Natural killer cell (primary cell): ENCODE data around the gene CDK16. TPM values are rescaled to one million over a fixed set of nuclear protein-coding genes. Genes with fewer than 3 reads are reported as not detected.
A peak's percentile ranks its signal among the peaks of the same experiment; 100 is the strongest.

Experiments used
- ATAC-seq, 3 donors: fragments of 150-1000 bp in 2 of 3; fragments of 200-7000 bp in 1 of 3; cut with Tn5 transposase; 1 replicate in 1 of 3; 2 replicates in 2 of 3; pipeline ENCODE4 v1.10.0; 2021; ENCODE audit warnings: mild to moderate bottlenecking in 2 of 3, moderate library complexity in 2 of 3
- DNase-seq, 2 donors: peaks; one replicate each; pipeline versions ENCODE4 v3.0.0 to v3.0.0-alpha.2; 2013 to 2021; ENCODE audit warnings: mixed read lengths in 1 of 2
- H3K27ac ChIP-seq: one replicate; pipeline ENCODE4 v1.5.1; 2013; ENCODE audit warnings: mild to moderate bottlenecking, low read length
- H3K27me3 ChIP-seq: one replicate; pipeline ENCODE4 v1.6.1; 2013; ENCODE audit warnings: low read length; ENCODE audit not compliant: control insufficient read depth, insufficient read depth
- H3K36me3 ChIP-seq: one replicate; pipeline ENCODE4 v1.6.1; 2013; ENCODE audit warnings: low read length; ENCODE audit not compliant: control insufficient read depth, insufficient read depth
- H3K4me1 ChIP-seq: one replicate; pipeline ENCODE4 v1.6.1; 2013; ENCODE audit warnings: low read length; ENCODE audit not compliant: control insufficient read depth, insufficient read depth
- H3K4me3 ChIP-seq: one replicate; pipeline ENCODE4 v1.5.1; 2013; ENCODE audit warnings: low read length
- H3K9me3 ChIP-seq: one replicate; pipeline ENCODE4 v1.6.1; 2013; ENCODE audit warnings: low read length; ENCODE audit not compliant: control insufficient read depth, insufficient read depth
- H3K27ac Mint-ChIP-seq, 2 donors: one replicate each; pipeline ENCODE4 v1.8.0; 2022; ENCODE audit warnings: mild to moderate bottlenecking in 2 of 2, mixed read lengths in 2 of 2, moderate library complexity in 1 of 2
- H3K27me3 Mint-ChIP-seq, 2 donors: one replicate each; pipeline ENCODE4 v1.8.0; 2022; ENCODE audit warnings: low read depth in 2 of 2, mixed read lengths in 2 of 2
- H3K36me3 Mint-ChIP-seq: one replicate; pipeline ENCODE4 v1.8.0; 2022; ENCODE audit warnings: mixed read lengths
- H3K4me1 Mint-ChIP-seq, 2 donors: one replicate each; pipeline ENCODE4 v1.8.0; 2022; ENCODE audit warnings: mixed read lengths in 2 of 2
- H3K4me3 Mint-ChIP-seq: one replicate; pipeline ENCODE4 v1.8.0; 2022; ENCODE audit warnings: mild to moderate bottlenecking, moderate library complexity, mixed read lengths
- H3K9me3 Mint-ChIP-seq, 2 donors: one replicate each; pipeline ENCODE4 v1.8.0; 2022; ENCODE audit warnings: mixed read lengths in 2 of 2
- WGBS: methylation state at CpG from one replicate; pipeline ENCODE4 v1.1.7; 2013; ENCODE audit warnings: missing lambda C conversion rate; ENCODE audit not compliant: insufficient coverage; 5-methylcytosine and 5-hydroxymethylcytosine counted together
- intact Hi-C: fragments of 100-400 bp; cut with micrococcal nuclease; formaldehyde crosslinking; loops from one replicate; pipeline ENCODE4 v1.14.2; 2022
- total RNA-seq, 4 donors: library from RNA; stranded (reverse); fragments of 120-200 nt in 1 of 4; gene quantifications; one replicate each; pipeline versions ENCODE4 v1.2.3 to v1.2.4, GENCODE V29; 2013 to 2022
- TF ChIP-seq, protein P1 (sequence below): fragments of 200-600 bp; IDR thresholded peaks from one replicate; pipeline ENCODE4 v1.8.0; 2022; ENCODE audit warnings: antibody characterized with exemption

The CDK16 gene
- total RNA-seq, 3 donors from 2014 or later (not counting 1 experiment from before 2014, with no cell fraction given), result 112 to 140 (median 126) TPM

DNA sequence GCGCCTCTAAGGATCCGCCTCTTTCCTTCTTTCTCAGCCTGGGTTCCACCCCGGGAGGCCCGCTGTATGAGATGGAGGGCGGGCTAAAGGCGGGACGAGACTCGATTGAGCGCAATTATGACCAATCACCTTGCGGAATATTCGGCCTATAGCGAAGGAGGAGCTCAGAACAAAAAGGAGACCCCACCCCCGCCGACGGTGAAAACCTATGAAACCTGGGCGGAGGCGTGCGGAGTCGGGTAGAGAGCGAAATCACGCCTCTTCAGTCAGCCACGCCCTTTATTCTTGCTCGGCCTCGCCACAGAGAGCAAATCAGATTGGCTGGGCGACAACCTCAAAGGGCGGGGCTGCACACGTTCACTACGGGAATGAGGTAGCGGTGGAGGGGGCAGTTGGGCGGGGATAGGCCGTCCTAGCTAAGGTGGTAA, 615 bp upstream of the CDK16 start:
- H3K4me1 Mint-ChIP-seq, result peaks cover 36 to 50% of the 10 kb centered on the region in 2 donors
- no peaks in the 10 kb centered on the region for H3K27me3 Mint-ChIP-seq
- H3K27ac Mint-ChIP-seq, result peak overlapping the region; percentile 95 to 98
- H3K36me3 Mint-ChIP-seq, result no peaks in the 10 kb centered on the region
- Histone ChIP-seq H3K4me3 (peak overlapping the region; percentile 76), H3K27ac (peak overlapping the region; percentile 100), H3K9me3 (no peaks in the 10 kb centered on the region), H3K36me3 (peaks cover 22% of the 10 kb centered on the region), H3K4me1 (peaks cover 25% of the 10 kb centered on the region), H3K27me3 (no peaks in the 10 kb centered on the region)
- H3K9me3 Mint-ChIP-seq, result no peaks in the 10 kb centered on the region
- ATAC-seq, result peak; percentile 77 to 91 (median 77)
- H3K4me3 Mint-ChIP-seq, result peak overlapping the region; percentile 94
- WGBS, result under 1% methylated on average over 26 of the region's 31 CpGs
- peak; percentile 85 to 96 for DNase-seq
- intact Hi-C loops, result loop anchor here (1.0 to 10.0 kb wide), 4 partner anchors 15 to 437 kb away; partner anchors contain the start of genes ELK1, UBA1, USP11 and UXT
- TF ChIP-seq, protein P1, sequence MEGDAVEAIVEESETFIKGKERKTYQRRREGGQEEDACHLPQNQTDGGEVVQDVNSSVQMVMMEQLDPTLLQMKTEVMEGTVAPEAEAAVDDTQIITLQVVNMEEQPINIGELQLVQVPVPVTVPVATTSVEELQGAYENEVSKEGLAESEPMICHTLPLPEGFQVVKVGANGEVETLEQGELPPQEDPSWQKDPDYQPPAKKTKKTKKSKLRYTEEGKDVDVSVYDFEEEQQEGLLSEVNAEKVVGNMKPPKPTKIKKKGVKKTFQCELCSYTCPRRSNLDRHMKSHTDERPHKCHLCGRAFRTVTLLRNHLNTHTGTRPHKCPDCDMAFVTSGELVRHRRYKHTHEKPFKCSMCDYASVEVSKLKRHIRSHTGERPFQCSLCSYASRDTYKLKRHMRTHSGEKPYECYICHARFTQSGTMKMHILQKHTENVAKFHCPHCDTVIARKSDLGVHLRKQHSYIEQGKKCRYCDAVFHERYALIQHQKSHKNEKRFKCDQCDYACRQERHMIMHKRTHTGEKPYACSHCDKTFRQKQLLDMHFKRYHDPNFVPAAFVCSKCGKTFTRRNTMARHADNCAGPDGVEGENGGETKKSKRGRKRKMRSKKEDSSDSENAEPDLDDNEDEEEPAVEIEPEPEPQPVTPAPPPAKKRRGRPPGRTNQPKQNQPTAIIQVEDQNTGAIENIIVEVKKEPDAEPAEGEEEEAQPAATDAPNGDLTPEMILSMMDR, result no peak

DNA sequence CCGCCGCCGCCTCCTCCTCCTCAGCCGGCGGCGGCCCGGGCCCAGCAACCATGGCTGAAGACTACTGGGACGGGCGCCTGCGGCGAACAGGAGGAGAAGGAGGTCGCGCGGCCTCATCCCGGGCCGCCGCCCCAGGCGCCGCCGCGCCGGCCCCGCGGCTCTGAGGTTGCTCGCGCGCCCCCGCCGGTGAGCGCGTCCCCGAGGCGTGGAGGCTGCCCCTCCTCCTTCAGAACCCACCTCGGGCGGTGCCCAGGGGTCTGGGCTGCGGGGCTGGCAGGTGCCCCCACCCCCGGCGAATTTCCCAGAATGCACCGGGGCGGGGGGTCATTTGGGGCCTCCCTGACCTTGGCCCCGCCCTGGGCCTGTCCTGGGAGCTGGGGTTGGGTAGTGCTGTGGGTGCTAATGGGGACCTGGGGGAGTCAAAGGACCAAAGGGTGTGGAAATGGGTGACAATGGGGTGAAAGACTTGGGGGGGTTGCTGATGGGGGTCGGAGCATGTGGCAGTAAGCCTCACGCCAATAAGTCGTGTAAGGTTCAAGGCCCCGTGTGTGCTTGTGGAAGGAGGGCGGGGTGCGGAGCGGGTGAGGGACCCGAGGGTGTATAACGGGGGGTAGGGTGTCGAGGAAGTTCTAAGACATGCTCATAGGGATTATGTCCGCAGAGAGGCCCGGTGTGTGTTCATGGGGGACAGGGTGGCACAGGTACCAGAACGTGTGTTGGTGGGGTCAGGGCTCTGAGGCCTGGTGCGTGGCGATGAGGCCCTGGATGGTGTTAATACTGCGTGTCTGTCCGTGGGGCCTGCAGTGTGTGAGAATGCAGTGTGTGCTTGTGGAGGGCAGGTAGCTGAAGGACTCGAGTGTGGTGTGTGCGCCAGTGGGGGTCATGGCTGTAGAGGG, 687 bp downstream of the CDK16 start:
- peaks cover 24% of the 10 kb centered on the region for H3K36me3 ChIP-seq
- ATAC-seq, result no peak
- H3K27me3 ChIP-seq, result no peaks in the 10 kb centered on the region
- Mint-ChIP-seq H3K9me3 (no peaks in the 10 kb centered on the region), H3K4me1 (peaks cover 36 to 50% of the 10 kb centered on the region in 2 donors), H3K36me3 (no peaks in the 10 kb centered on the region), H3K27me3 (no peaks in the 10 kb centered on the region), H3K4me3 (peak overlapping the region; percentile 94), H3K27ac (peak overlapping the region; percentile 95 to 98)
- WGBS, result under 1% methylated on average over 59 of the region's 60 CpGs
- H3K27ac ChIP-seq, result peak overlapping the region; percentile 100
- peaks cover 25% of the 10 kb centered on the region for H3K4me1 ChIP-seq
- intact Hi-C loops, result loop anchor here (5.0 to 10.0 kb wide), 2 partner anchors 143 to 436 kb away; partner anchors contain the start of genes ELK1 and UXT
- TF ChIP-seq, protein P1, result no peak
- DNase-seq, result peak; percentile 49 to 53
- no peaks in the 10 kb centered on the region for H3K9me3 ChIP-seq
- peak overlapping the region; percentile 76 for H3K4me3 ChIP-seq

DNA sequence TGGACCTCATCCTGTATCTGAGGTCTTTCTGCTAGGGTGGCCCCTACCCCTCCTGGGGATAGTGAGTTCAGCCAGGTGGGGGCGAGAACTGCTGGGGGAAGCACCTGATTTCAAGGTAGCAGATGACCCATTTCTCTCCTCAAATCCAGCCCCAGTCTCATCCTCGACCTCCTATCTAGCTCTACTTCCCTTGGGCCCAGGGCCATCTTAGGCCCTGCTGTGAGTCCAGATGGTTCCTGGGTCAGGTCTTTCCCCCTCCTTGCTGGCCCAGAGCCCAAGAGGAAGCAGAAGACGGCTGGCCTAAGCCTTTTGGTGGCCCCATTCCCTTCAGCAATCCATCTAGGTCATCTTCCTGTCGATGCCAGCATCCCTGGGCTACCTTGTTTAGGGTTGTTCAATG, 3.3 kb downstream of the CDK16 start:
- TF ChIP-seq, protein P1, result no peak
- H3K27me3 Mint-ChIP-seq, result no peaks in the 10 kb centered on the region
- ATAC-seq (no peak), DNase-seq (no peak)
- no peaks in the 10 kb centered on the region for H3K27me3 ChIP-seq
- H3K4me1 ChIP-seq, result peaks cover 25% of the 10 kb centered on the region
- H3K4me1 Mint-ChIP-seq, result peaks cover 29 to 46% of the 10 kb centered on the region in 2 donors
- H3K9me3 Mint-ChIP-seq, result no peaks in the 10 kb centered on the region
- H3K36me3 Mint-ChIP-seq, result no peaks in the 10 kb centered on the region
- H3K27ac Mint-ChIP-seq, result peak overlapping the region; percentile 8 to 48
- 74% methylated on average over 3 of the region's 4 CpGs for WGBS
- H3K4me3 ChIP-seq, result no peak overlapping the region
- H3K4me3 Mint-ChIP-seq, result peak overlapping the region; percentile 22
- H3K9me3 ChIP-seq, result no peaks in the 10 kb centered on the region
- peaks cover 35% of the 10 kb centered on the region for H3K36me3 ChIP-seq
- H3K27ac ChIP-seq, result no peak overlapping the region
- intact Hi-C loops, result no loop called here
